Stimulated activated CD4-positive, alpha-beta T cell treated with anti-CD3 and anti-CD28 coated beads, Interleukin-1b, Interleukin-23, amount 100 ng/mL, for 1 hour (primary cell): ENCODE results near the gene PGAP1.

ENCODE experiments used
- DNase-seq, 2 donors: peaks; one replicate each; pipeline ENCODE4 v3.0.0-alpha.2; 2020; ENCODE audit warnings: low read depth in 2 of 2

PGAP1 gene, protein sequence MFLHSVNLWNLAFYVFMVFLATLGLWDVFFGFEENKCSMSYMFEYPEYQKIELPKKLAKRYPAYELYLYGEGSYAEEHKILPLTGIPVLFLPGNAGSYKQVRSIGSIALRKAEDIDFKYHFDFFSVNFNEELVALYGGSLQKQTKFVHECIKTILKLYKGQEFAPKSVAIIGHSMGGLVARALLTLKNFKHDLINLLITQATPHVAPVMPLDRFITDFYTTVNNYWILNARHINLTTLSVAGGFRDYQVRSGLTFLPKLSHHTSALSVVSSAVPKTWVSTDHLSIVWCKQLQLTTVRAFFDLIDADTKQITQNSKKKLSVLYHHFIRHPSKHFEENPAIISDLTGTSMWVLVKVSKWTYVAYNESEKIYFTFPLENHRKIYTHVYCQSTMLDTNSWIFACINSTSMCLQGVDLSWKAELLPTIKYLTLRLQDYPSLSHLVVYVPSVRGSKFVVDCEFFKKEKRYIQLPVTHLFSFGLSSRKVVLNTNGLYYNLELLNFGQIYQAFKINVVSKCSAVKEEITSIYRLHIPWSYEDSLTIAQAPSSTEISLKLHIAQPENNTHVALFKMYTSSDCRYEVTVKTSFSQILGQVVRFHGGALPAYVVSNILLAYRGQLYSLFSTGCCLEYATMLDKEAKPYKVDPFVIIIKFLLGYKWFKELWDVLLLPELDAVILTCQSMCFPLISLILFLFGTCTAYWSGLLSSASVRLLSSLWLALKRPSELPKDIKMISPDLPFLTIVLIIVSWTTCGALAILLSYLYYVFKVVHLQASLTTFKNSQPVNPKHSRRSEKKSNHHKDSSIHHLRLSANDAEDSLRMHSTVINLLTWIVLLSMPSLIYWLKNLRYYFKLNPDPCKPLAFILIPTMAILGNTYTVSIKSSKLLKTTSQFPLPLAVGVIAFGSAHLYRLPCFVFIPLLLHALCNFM

DNA sequence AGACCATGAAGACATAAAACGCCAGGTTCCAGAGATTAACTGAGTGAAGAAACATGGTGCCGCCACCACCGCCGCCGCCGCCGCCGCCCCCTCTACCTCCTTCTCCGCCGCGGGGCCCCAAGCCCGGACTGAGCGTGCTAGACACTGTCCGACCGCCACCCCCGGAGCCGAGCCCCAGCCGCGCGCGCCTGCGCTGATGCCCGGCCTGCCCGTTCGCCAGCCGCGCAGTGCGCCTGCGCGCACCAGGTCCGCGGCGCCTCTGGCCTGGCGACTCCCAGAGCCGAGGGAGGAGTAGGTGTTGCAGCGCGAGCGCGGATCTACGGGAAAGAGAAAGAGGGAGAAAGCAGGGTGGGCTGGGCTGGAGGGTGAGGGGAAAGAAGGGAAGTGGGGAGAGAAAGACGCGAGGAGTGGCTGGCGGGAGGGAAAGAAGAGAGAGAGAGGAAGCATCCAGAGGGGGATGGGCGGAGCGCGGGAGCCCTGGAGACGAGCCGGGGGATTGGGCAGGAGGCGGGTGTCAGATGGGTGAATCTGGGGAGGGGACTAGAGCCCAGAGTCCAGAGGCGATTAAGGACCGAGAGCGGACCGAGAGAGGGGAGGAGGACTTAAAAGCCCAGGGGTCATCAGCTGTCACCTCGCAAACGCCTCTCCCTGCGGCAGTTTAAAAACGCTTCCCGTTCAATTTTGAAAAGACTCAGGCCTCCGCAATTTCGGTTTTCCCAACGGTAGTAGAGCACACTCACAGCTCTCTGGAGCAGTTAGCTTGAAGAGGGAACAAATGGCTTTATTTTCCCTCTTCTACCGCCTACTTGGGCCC lies at the start of gene PGAP1:
Gene PGAP1 (minus strand): TSS at position 146 of the 814 bp plus-strand sequence. CDS start 91 bp downstream, at position 55.
- DNase-seq = peak; percentile 57 to 58

DNA sequence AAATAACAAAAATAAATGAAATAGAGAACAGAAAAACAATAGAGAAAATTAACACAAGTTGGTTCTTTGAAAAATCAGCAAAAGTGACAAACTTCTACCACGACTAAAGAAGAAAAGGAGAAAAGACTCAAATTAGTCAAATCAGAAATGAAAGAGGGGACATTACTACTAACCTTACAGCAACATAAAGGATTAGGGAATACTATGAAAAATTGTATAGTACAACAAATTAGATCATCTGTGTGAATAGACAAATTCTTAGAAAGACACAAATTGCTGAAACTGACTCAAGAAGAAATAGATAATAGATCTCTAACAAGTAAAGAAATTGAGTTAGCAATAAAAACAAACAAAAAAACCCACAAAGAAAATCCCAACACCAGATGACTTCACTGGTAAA lies 48.5 kb upstream of the PGAP1 start:
- DNase-seq = no peak

DNA sequence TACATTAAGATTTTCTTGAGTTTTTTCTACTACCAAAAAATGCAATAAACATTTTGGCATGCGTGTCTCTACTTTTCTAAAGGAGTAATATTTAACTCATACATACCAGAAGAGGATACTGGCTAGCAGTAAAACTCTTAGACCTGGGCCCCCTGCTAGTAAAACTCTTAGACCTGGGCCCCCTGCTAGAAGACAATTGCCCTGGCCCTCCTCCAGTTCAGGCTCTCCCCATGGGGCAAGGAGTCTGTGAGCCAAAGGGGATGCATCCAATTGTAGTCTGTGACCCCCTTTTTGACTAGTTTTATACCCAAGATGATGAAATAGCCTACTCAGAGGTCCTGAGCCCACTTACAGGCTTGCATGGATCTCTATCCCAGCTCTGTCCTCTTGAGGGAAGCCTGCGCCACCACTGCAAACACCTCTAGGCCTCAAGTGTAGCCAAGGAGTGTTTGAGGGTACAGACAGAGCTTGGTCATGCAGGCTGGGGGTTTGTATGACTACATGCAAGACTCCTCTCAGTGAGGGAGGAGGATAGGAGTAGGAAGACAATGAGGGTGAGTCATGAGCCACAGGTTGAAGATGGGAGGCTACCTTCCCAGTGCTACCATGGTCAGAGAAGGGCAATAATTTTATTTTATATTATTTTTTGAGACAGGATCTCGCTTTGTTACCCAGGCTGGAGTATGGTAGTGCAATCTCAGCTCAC lies 45.2 kb upstream of the PGAP1 start:
- DNase-seq = no peak

DNA sequence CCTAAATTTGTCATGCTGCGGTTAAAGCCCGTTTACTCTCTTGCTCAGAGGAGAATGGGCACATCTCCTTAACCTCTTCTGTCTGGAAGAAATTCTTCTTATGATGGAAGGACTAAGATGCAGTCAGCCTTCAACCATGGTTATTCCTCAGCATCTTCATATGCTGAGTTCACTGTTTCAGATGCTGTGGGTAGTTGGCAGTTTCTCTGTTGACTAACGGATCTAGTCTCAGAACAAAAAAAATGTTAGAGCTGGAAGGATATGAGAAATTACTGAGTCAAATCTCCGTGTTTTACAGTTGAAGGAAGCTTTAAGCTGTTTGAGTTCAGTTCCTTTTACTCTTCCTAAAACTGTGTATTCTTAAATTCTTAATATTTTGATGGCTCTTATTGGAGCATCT lies 43.6 kb upstream of the PGAP1 start:
- DNase-seq = no peak

DNA sequence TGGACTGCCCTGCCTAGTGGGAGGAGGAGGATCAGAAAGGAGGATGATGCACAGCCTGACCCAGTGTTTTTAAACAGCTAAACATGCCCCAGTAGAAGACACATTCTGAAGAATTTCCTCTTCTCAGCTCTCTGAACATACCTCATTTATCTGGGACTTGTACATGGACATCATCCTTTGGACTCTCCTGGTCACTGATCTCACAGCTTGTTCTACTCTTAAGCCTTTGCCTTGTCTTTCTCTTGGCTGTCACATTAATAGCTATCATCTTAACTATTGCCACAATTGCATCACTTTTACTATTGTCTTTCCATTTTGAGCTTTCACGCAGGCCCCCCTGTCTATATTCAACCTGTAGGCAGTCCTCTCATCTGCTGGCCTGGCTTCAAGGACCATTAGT lies 42.0 kb upstream of the PGAP1 start:
- no peak for DNase-seq

DNA sequence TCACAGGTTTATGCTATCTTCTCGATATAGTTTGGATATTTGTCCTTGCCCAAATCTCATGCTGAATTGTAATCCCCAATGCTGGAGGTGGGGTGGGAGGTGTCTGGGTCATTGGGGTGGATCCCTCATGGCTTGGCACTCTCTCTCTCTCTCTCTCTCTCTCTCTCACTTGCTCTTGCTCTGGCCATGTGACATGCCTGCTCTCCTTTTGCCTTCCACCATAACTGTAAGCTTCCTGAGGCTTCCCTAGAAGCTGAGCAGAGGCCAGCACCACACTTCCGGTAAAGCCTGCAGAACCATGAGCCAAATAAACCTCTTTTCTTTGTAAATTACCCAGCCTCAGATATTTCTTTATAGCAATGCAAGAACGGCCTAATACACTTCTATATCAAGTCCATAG lies 41.3 kb upstream of the PGAP1 start:
- no peak for DNase-seq

DNA sequence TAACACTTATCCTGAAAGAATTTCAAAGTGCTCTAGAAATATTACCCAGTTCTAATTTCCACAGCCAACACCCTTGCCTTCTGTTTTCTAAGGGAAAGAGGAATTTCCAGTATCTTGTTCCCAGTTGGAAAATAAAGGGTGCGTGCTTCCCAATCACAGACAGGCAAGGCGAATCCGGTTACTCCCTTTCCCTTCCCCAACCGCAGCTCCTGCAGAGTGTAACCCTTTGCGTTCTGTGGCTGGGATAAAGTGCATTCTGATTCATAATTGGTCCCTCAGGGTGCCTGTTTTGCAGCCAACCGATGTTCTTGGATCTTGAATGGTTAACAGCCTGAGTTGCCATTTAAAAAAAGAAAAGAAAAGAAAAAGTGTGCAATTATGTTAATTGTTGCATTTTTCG lies 40.6 kb upstream of the PGAP1 start:
- no peak for DNase-seq

DNA sequence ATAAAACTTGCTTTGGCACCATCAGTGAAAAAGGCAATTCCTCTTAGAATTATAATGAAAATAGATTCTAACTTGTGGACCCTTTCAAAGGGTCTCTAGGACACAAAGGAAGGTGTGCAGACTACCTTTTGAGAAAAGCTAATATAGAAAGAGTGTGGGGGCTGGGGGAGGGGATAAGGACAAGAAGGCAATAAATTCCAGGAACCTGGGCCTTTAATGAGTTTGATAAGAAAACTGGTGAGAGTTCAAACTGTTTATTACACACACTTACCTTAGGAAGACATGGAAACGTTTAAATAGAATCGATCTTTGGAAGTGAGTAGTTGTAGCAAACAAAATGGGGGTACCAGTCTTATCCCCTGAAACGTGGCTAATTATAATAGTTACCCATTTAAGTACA lies 39.6 kb upstream of the PGAP1 start:
- no peak for DNase-seq

DNA sequence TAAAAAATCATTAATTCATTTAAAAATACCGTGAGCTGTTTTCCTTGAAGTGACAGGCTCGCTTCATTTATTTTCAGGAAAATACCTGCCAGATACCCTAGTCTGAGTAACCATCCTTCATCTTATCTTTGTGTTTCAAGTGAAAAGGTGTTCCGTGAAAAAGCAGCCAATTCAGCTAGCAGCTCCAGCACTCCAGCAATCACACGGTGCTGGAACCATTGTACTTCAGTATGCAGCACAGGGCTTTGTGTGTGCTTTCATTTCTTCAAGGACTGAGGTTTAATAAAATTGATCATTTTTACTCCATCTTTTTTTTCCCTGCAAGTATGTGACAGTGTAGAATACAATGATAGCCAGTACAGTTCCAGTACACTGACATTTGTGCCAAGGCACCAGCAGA lies 39.1 kb upstream of the PGAP1 start:
- DNase-seq = no peak

DNA sequence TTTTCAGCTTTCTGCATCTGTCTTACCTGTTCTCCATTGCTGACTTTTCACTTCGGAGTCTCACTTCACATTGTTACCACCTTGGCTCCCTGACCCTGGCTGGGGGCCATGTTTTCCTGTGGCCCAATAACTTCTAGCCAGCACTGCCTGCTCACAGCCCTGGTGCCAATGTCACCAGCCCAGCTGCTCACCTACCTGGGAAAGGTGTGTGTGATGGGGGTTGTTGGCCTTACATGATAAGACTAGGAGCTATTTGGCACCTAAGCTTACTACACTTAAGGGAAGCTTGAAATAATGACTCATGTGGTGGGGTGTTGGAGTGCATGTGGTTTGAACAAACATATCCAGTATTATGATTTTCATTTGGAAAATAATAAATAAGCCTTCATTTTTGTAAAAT lies 37.5 kb upstream of the PGAP1 start:
- DNase-seq = no peak

DNA sequence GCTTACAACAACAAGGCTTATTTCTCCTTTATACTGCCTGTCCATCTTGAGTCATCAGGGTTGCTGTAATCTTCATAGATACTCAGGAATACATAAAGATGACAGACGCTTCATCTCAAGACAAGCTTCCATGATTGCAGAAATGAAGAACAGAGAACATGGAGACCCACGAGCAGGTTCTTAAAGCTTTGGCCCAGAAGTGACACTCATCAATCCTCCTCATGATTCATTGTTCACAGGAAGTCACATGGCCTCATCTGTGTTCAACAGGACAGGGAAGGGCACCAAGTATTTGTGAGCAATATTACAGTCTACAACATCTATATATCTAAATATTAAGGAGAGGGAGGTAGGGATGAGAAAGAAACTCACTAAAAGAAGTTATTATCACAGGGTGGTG lies 36.5 kb upstream of the PGAP1 start:
- no peak for DNase-seq

DNA sequence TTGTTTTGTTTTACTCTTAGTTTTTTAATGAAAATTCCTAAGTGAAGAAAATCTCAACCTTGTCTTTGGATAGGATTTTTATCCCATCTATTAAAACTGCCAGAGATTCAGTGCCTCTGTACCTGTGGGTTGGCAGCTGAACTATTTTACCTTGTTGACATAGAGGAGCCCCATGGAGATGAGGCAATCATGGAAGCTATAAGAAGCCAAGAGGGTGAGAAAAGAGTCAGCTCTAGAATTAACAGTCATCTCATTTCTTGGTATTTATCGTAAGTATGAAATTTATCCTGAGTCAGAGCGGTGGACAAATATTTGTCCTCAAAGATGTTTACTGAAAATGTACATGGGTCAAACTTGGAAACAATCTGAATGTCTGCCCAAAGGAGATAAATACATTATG lies 35.8 kb upstream of the PGAP1 start:
- DNase-seq = no peak

DNA sequence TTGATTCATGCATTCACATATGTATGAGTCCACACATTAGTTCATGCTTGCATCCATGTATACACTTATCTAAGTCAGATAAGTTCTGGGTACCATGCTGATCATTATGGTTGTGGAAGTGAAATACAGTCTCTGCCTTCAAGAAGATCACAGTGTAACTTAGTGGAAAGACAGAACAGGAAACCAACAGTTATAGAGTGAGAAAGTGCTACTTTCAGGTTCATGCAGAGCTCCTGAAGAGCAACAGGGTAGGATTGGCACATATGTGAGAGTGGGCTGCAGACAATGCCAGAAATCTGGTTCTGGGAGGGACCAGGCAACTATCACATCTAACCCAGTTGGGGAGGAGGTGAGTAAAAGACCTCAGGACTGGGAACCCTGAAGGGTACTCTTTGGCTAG lies 35.4 kb upstream of the PGAP1 start:
- DNase-seq = no peak

DNA sequence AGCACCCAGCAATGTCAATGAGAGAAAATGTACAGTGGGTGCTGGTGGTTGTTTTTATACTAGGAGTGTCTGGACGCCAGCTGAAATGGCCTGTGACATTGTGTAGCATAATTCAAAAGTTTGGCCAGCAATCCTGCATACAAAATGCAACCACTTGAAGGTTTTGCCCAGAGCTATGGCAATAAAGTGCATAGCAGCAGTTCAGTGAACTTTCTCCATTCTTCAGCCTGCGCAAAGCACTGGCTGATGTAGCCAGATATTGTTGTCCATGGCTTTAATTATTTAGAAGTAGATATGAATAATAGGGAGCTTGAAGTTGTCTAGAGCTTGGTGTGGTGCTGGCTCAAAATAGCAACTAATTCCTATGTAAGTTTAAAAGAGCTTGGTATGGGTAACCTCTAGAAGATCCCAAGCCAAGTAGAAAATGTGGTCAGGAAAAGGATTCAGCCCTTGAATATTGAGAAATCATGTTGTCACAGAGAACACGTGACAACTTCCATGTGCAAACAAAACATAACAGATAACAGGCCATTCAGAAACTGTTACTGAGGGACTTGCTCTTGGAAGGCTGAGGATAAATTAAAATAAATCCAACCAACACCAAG lies 33.3 kb upstream of the PGAP1 start:
- DNase-seq = no peak

DNA sequence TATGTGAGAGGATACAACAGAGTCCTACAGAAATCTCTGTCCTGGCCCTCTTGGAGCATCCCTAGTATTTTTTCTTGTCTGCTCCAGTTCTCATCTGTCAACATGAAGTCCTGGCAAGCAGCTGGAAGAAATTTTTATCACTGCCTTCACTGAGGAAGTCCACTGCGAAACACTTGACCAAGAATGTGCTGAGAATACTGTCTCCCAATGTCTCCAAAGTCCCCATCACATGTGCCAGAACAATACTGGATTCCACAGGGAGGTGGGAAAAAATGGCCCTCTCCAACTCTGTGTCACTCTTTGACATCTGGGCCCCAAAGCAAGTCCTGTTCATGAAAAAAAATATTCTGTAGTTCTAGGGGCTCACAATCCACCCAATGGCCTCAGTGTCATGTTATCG lies 32.8 kb upstream of the PGAP1 start:
- DNase-seq = no peak

DNA sequence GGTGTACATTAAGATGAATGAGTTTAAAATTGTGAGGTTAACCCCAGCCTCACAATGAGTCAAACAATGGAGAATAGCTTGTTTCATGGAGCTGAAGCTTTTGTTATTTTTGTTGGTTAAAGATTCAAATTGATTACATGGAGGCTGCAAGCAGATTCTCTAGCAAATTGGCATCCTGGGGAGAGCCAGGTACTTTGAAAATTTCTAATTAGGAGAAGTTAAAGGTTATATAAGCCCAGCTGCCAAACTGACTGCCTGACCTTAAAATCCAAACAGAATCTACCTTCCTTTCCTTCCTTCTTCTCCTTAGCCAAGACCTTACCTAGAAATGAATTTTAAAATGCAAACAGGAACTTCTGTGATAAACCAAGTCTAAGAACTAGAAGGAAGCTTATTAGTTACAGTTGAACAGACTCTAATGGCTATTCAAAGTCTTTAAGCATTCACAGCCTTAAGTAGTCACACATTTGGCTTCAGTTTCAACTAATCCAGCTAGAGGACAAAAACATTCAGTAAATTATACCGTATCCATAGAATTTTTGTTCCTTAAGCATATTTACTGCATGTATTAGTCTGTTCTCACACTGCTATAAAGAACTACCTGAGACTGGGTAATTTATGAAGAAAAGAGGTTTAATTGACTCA lies 31.5 kb upstream of the PGAP1 start:
- DNase-seq = no peak

DNA sequence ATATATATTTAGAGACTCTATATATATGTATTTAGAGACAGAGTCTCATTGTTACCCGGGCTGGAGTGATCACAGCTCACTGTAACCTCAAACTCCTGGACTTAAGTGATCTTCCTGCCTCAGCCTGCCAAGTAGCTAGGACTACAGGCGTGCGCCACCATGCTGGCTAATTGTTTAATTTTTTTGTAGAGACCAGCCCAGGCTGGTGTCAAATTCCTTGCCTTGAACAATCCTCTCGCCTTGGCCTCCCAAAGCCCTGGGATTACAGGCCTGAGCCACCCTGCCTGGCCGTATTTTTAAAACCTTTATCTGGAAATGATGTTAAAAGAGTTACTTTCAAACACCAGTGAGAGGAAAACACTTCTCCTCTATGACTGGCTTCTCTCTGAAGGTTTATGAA lies 30.9 kb upstream of the PGAP1 start:
- no peak for DNase-seq

DNA sequence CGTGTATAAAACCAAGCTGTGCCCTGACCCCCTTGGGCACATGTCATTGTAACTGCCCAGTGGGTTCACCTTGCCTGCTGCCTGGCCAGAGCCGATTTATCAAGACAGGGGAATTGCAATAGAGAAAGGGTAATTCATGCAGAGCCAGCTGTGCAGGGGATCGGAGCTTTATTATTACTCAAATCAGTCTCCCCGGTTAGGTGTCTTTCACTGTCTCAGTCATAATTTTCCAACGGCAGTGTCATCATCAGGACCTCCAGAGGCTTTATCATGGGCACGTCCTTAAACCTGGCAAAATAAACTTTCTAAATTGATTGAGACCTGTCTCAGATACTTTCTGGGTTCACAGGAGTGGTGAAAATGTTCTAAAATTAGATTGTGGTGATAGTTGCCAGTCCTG lies 29.6 kb upstream of the PGAP1 start:
- DNase-seq = no peak

DNA sequence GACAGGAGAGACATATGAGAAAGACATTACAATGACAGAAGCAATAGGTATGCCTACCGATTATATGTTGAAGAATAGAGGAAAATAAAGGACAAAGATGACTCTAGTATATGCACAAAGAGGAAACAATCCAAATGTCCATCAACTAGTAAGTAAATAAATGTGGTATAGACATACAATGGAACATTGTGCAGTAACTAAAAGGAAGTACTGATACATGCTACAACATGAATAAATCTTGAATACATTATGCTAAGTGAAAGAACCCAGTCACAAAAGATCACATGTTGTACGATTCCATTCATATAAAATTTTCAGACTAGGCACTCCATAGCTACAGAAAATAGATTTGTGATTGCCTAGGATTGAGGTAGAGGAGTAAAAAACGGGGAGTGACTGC lies 28.5 kb upstream of the PGAP1 start:
- DNase-seq = no peak

DNA sequence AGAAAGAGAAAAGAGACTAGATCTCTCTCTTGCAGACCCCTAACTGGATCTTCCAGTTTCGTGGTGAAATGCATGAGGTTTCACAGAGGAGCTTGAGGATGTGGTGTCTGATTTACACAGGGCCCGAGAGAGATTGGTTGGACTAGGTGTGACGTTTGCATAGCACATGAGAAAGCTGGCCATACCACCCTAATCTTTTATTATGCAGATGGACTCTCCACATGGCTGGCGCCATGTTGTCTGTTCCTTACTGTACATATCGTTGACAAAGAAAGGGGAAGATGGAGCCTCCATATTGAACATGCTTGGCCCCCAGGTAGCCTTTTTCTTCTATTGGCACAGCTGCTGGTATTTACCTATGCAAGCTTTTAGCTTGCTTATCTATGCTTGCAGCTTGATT lies 27.5 kb upstream of the PGAP1 start:
- no peak for DNase-seq

DNA sequence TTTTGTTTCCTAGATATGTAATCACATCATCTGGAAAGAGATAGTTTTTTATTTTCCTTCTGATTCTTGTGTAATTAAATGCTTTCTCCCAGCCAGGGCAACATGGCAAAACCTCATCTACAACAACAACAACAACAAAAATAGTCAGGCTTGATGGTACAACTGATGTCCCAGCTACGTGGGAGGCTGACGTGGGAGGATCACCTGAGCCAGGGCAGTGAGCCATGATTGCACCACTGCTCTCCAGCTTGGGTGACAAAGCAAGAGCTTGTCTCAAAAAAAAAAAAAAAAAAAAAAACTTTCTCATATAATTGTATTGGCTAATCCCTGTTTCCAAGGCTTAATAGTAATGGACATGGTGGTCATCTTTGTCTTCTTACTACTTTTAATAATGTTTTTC lies 26.4 kb upstream of the PGAP1 start:
- DNase-seq = no peak
